NT2/D1 (cell line): Measurements from ENCODE around the gene RHOT2.

Source experiments
- DNase-seq: peaks from one replicate; pipeline ENCODE4 v3.0.0-alpha.2; 2011; ENCODE audit warnings: low read depth, low spot score
- H3K27me3 ChIP-seq: 2 replicates; pipeline ENCODE4 v1.6.0; 2011; ENCODE audit warnings: mild to moderate bottlenecking; ENCODE audit not compliant: insufficient read length, insufficient read depth
- H3K36me3 ChIP-seq: 2 replicates; pipeline ENCODE4 v1.6.1; 2011; ENCODE audit warnings: mild to moderate bottlenecking, low read length, mixed read lengths; ENCODE audit not compliant: insufficient read depth, insufficient read length
- H3K4me1 ChIP-seq: 2 replicates; pipeline ENCODE4 v1.5.1; 2011; ENCODE audit not compliant: insufficient read depth, insufficient read length
- H3K4me3 ChIP-seq: 2 replicates; pipeline ENCODE4 v1.5.1; 2011; ENCODE audit warnings: low read depth; ENCODE audit not compliant: insufficient read length
- H3K9ac ChIP-seq: 2 replicates; pipeline ENCODE4 v1.6.0; 2011; ENCODE audit warnings: low read depth; ENCODE audit not compliant: insufficient read length
- H3K9me3 ChIP-seq: 2 replicates; pipeline ENCODE4 v1.5.1; 2011; ENCODE audit warnings: mild to moderate bottlenecking, low read length; ENCODE audit not compliant: insufficient read depth
- SUZ12 ChIP-seq: IDR thresholded peaks from 2 replicates; pipeline ENCODE4 v1.6.1; 2011; ENCODE audit not compliant: insufficient read length, insufficient read depth; ENCODE audit errors: extremely low read depth
- YY1 ChIP-seq: IDR thresholded peaks from 2 replicates; pipeline ENCODE4 v1.6.1; 2011; ENCODE audit not compliant: insufficient read length, insufficient read depth
- ZNF274 ChIP-seq: IDR thresholded peaks from 2 replicates; pipeline ENCODE4 v1.6.1; 2011; ENCODE audit warnings: mild to moderate bottlenecking, low read depth, low read length

Gene RHOT2

DNA sequence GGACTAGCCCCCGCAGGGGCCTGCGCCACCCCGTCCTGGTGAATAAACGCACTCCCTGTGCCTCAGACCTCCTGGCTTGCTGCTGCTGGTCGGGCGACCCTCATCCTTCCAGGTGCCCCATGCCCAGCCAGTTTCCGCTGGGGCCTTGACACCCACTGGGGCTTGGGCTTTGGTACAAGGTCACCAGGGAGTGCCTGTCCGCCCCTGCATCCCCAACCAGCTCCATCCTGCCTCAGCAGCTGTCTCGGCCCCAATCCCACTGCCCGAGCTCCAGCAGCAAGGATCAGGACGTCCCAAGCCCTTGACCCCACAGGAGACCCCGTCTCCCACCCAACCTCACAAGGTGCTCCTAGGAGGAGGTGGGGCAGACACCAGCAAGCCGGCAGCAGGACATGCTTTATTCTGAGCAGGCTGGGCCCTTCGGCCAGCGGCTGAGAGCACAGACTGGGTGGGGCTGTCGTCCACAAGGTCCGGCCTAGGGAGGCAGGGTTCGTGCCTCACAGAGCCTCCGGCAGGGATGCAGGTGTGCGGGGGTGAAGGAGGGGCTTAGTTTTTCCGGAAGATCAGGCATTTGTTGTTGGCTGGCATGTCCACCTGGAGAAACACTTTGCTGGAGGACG, 33.8 kb upstream of the RHOT2 start:
- H3K9me3 ChIP-seq, result no peaks in the 10 kb centered on the region
- TF ChIP-seq ZNF274, result no peak
- no peak for TF ChIP-seq SUZ12
- TF ChIP-seq YY1, result no peak
- H3K9ac ChIP-seq, result no peak overlapping the region
- H3K4me3 ChIP-seq, result no peak overlapping the region
- H3K4me1 ChIP-seq, result peaks cover 44% of the 10 kb centered on the region
- no peaks in the 10 kb centered on the region for H3K27me3 ChIP-seq
- DNase-seq, result no peak
- peaks cover 30% of the 10 kb centered on the region for H3K36me3 ChIP-seq

DNA sequence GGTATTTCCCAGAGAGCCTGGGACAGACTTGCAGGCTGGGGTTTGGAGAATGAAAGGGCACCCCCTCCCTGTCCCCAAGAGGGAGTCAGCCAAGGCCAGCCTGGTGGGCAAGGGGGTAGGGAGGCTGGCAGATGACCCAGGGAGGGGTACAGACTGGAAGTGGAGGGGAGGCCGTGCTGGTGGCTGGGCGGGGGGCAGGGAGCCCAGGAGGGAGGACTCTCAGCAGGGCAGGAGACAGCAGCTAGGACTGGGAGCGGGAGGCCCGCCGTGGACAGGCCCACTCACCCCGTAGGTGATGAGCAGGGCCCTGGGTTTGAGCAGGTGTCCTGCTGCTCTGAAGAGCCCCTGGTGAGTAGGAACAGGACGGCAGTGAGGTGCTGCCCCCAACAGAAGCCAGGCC, 32.9 kb upstream of the RHOT2 start:
- H3K36me3 ChIP-seq, result peaks cover 30% of the 10 kb centered on the region
- H3K9me3 ChIP-seq, result no peaks in the 10 kb centered on the region
- TF ChIP-seq ZNF274 (no peak), SUZ12 (no peak), YY1 (no peak)
- H3K4me1 ChIP-seq, result peaks cover 37% of the 10 kb centered on the region
- DNase-seq, result no peak
- H3K9ac ChIP-seq, result peak overlapping the region; percentile 99
- H3K27me3 ChIP-seq, result no peaks in the 10 kb centered on the region
- H3K4me3 ChIP-seq, result peak overlapping the region; percentile 95

DNA sequence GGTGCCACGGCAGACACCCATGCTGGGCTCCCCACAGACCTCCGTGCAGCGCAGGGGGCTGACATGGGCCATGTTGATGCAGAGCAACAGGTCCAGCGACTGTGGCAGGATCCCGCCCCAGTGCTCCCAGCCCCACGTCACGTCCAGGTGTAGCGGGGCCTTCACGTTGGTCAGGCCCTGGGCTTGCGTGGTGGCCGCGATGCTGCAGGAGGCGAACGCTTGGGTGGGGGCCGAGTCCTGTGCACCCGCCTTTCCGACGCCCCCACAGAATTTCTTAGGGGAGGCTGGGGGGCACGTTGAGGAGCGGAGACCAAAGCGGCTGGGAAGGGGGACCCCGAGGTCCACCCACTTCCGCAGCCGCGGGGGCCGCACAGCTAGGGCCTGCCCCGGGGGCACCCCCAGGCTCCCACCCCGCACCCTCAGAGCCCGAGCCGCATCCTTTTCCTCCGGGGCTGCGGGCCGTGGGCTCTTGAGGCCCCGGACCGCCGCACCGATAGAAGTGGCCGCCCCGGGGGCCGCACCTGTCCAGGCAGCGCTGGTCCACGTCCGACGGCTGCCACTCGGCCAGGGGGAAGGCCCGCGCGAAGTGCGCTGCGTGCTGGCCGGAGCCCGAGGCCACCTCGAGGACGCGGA, 32.2 kb upstream of the RHOT2 start:
- H3K27me3 ChIP-seq, result no peaks in the 10 kb centered on the region
- no peaks in the 10 kb centered on the region for H3K9me3 ChIP-seq
- TF ChIP-seq SUZ12, result no peak
- no peak for TF ChIP-seq ZNF274
- no peak for TF ChIP-seq YY1
- peaks cover 30% of the 10 kb centered on the region for H3K36me3 ChIP-seq
- H3K4me1 ChIP-seq, result peaks cover 34% of the 10 kb centered on the region
- DNase-seq, result no peak
- peak overlapping the region; percentile 95 for H3K4me3 ChIP-seq
- H3K9ac ChIP-seq, result peak overlapping the region; percentile 99

DNA sequence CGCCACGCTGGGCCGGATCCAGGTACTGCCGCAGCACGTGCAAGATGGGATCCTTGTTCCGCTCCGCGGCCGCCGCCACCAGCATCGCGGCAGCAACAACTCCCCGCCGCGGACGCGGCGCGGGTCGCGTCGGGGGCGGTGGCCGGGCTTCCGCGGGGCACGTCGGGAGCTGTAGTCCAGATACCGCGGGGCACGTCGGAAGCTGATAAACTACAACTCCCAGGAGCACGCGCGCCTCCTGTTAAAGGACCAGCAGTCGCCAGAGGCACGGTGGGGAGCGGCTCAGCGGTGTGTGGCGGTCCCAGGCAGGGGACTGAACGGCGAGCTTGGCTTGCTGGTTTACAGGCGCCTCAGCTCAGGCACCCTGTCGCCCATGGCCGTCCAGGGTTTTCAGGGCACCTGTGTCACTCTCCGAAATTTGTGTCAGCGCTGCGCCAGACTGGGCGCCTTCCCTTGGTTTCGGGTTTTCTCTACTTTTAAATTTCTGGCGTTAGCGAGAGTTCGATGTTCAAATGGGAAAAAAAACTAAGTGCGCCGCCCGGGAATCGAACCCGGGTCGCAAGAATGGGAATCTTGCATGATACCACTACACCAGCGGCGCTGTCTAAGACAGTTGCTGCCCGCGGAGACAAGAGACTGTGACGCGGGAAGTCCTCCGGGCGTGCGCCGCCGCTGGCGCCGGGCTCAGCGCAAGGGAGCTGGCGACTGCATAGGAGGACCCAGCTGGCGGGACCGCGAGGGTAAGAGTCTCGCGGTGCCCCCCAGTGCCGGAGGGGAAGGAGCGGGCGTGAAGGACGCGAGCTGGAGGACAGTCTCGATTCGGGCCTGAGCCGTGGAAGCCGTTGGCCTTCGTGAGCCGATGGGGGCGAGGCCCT, 31.5 kb upstream of the RHOT2 start, which contains the start of gene METTL26:
TSS of gene METTL26 (minus strand) at position 100 of the 875 bp plus-strand sequence. CDS start at position 85, 15 bp downstream.
- DNase-seq, result peak; percentile 89
- H3K36me3 ChIP-seq, result peaks cover 30% of the 10 kb centered on the region
- peak within 1 kb of the TSS; percentile 99 for H3K9ac ChIP-seq
- peaks cover 28% of the 10 kb centered on the region for H3K4me1 ChIP-seq
- no peaks in the 10 kb centered on the region for H3K9me3 ChIP-seq
- no peak for TF ChIP-seq ZNF274
- no peaks in the 10 kb centered on the region for H3K27me3 ChIP-seq
- H3K4me3 ChIP-seq, result peak within 1 kb of the TSS; percentile 95

DNA sequence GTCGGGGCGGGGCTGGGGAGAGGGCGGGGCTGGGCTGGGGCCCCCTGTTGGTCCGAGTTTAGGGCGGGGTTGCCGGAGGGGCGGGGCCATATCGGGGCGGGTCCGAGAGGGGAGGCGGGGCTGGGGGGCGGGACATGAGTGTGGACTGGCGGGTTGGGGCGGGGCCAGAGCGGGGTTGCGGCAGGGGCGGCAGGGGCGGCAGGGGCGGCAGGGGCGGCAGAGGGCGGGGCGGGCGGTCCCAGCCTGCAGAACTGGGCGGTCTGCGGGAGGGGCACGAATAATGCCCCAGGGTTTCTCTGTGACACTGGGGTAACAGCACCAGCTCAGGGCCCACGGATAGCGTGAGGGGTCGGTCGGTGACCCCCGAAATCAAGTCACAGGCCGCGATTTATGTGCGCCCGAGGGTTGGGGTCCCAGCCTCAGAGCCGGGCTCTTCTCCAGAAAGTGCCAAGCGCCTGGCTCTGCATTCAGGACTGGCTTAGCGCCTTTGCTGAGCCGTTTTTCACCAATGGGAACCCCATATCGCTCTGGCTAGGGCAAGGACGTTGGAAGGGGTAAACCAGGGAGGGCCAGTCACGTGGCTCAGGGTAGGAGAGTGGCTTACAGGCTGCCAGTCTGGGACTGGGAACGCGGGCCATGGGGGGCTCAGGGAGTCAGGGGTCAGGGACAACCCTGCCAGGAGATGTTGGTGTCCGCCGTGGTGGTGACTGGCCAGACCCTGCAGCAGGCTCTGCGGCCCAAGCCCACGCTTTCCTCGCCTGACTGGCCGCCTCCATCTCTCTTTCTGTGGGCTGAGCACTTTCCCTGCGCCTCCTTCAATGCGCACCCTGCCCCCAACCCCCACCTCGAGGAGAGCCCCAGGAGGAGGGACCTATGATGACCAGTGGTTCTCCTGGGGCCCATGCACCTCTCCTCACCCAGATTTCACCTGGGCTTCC, 30.6 kb upstream of the RHOT2 start:
- peaks cover 26% of the 10 kb centered on the region for H3K36me3 ChIP-seq
- peaks cover under 1% of the 10 kb centered on the region for H3K27me3 ChIP-seq
- no peaks in the 10 kb centered on the region for H3K9me3 ChIP-seq
- peak overlapping the region; percentile 82 for H3K9ac ChIP-seq
- H3K4me1 ChIP-seq, result peaks cover 28% of the 10 kb centered on the region
- DNase-seq, result no peak
- peak overlapping the region; percentile 95 for H3K4me3 ChIP-seq
- TF ChIP-seq YY1 (no peak), SUZ12 (no peak), ZNF274 (no peak)

DNA sequence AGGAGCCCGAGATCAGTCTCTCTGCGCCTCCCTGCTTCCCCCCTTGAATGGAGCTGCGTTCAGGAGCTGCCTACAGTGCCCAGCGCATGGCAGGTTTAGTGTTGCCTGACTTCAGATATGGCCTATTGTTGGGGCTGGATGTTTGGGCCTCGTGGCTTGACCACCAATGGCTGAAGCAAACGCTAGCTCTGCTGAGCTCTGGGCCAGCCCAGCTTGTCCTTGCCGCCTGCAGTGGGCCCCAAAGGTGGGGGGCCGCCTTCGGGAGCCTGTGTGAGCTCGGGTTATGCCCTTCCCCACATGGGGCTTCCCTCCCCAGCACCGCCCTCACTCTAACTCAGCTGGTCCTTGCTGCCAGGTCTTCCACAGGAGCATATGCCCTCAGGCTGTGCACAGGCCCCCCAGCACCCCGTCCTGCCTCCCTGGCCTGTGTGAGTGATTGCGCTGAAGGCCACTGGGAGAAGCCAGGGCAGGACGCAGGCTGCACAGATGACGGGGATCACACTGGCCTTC, 29.8 kb upstream of the RHOT2 start:
- DNase-seq, result no peak
- TF ChIP-seq YY1, result no peak
- no peak for TF ChIP-seq SUZ12
- TF ChIP-seq ZNF274, result no peak
- Histone ChIP-seq H3K9me3 (no peaks in the 10 kb centered on the region), H3K4me3 (no peak overlapping the region), H3K4me1 (peaks cover 27% of the 10 kb centered on the region), H3K36me3 (peaks cover 18% of the 10 kb centered on the region), H3K27me3 (peaks cover 8% of the 10 kb centered on the region), H3K9ac (peak overlapping the region; percentile 82)
